Esophagus muscularis mucosa (tissue), 3 donors: ENCODE results near the gene MORN2.

Source experiments
- POLR2A ChIP-seq: fragments of 450-650 bp; IDR thresholded peaks from one replicate; pipeline ENCODE4 v1.6.1; 2017; ENCODE audit warnings: antibody characterized with exemption, moderate library complexity, mild to moderate bottlenecking, low read depth
- POLR2AphosphoS5 ChIP-seq, 2 donors: sonication (generic); formaldehyde crosslinking; IDR thresholded peaks; one replicate each; pipeline ENCODE4 v1.6.1; 2017; ENCODE audit warnings: antibody characterized with exemption in 2 of 2
- TF ChIP-seq, protein P1 (sequence below), 3 experiments: fragments of 200-600 bp in 2 of 3; fragments of 450-650 bp in 1 of 3; sonication (generic) in 2 of 3; IDR thresholded peaks; one replicate each; pipeline ENCODE4 v1.5.1; 2017 to 2019; ENCODE audit warnings: antibody characterized with exemption in 3 of 3, mild to moderate bottlenecking in 2 of 3, moderate library complexity in 1 of 3

DNA sequence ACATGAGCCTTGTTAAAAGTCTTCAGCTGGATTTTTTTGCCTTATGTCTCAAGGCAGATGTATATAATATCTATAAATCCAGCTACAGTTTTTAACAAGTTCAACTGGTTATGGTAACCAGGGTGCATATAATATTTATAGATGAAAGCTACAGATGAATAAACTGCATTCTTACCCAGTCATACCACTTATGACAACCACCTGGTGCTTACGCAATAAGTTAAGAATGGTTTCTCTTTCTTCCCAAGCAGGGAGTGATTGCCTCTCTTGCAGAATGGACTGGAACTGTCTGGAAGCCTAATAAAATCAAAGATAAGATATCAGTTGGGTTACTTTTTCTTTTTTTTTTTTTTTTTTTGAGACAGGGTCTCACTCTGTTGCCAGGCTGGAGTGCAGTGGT is 19.6 kb upstream of the MORN2 start:
- TF ChIP-seq POLR2AphosphoS5 (IDR thresholded peaks at IDR 0.05) (no peak), POLR2A (no peak)
- TF ChIP-seq, protein P1, sequence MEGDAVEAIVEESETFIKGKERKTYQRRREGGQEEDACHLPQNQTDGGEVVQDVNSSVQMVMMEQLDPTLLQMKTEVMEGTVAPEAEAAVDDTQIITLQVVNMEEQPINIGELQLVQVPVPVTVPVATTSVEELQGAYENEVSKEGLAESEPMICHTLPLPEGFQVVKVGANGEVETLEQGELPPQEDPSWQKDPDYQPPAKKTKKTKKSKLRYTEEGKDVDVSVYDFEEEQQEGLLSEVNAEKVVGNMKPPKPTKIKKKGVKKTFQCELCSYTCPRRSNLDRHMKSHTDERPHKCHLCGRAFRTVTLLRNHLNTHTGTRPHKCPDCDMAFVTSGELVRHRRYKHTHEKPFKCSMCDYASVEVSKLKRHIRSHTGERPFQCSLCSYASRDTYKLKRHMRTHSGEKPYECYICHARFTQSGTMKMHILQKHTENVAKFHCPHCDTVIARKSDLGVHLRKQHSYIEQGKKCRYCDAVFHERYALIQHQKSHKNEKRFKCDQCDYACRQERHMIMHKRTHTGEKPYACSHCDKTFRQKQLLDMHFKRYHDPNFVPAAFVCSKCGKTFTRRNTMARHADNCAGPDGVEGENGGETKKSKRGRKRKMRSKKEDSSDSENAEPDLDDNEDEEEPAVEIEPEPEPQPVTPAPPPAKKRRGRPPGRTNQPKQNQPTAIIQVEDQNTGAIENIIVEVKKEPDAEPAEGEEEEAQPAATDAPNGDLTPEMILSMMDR (IDR thresholded peaks at IDR 0.05): no peak
